Inflammatory macrophage (primary cell): Measurements from ENCODE around the gene ZC3H8.

Source experiments
- DNase-seq, 2 donors: peaks; one replicate each; pipeline ENCODE4 v3.0.0-alpha.2; 2020 to 2022

ZC3H8 gene

GRCh38 chr2:112162956-112163355 lies 91.9 kb downstream of the ZC3H8 start:
- DNase-seq, result no peak

GRCh38 chr2:112162341-112162740 lies 92.5 kb downstream of the ZC3H8 start:
- DNase-seq, result no peak
